OCI-LY1 (cell line): ENCODE data around the gene FOXS1.

Experiments
- EZH2 ChIP-seq: fragments of 200-600 bp; sonication (generic), shearing (Covaris generic); IDR thresholded peaks from 2 replicates; pipeline ENCODE4 v1.8.0; 2017; ENCODE audit warnings: borderline replicate concordance, mixed run types, mild to moderate bottlenecking, antibody characterized with exemption, low read length, moderate library complexity, mixed read lengths
- TF ChIP-seq, protein P1 (sequence below): fragments of 200-600 bp; sonication (generic), shearing (Covaris generic); IDR thresholded peaks from 2 replicates; pipeline ENCODE4 v1.5.1; 2017; ENCODE audit warnings: mild to moderate bottlenecking, antibody characterized with exemption, low read length, moderate library complexity, mixed read lengths

DNA sequence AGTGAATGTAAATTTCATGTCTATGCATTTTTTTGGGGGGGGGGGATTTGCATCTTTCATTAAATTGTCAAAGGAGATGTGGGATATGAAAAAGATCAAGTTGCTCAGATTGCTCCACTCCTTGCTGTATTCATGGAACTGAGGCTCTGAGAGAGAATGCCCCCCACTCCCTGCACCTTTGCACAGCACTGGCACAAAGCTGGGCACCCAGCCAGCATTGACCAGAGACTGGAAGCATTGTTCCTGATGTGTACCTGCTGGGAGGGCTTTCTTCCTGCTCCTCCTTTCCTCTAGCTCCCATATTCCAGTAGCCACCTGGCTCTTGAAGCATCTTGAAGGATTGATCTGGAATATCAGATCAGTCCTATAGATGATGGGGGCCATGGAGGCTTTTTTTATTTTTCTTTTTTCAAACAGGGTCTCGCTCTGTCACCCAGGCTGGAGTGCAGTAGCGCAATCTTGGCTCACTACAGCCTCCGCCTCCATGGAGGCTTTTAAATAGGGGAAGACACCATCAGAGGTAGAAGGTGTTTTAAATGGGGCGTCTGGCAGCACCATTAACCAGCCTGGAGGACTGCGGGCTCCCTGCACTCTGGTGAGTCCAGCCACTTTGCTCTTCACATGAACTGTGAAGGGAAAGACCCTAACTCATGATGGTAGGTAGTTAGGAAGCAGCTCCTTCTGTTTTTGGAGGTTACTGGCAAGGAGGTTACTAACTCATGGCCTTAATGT is 14.0 kb upstream of the FOXS1 start:
- TF ChIP-seq, protein P1, sequence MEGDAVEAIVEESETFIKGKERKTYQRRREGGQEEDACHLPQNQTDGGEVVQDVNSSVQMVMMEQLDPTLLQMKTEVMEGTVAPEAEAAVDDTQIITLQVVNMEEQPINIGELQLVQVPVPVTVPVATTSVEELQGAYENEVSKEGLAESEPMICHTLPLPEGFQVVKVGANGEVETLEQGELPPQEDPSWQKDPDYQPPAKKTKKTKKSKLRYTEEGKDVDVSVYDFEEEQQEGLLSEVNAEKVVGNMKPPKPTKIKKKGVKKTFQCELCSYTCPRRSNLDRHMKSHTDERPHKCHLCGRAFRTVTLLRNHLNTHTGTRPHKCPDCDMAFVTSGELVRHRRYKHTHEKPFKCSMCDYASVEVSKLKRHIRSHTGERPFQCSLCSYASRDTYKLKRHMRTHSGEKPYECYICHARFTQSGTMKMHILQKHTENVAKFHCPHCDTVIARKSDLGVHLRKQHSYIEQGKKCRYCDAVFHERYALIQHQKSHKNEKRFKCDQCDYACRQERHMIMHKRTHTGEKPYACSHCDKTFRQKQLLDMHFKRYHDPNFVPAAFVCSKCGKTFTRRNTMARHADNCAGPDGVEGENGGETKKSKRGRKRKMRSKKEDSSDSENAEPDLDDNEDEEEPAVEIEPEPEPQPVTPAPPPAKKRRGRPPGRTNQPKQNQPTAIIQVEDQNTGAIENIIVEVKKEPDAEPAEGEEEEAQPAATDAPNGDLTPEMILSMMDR: no peak
- TF ChIP-seq EZH2: no peak
